H1 (cell line): ENCODE data around the gene MAST2.

Source experiments
- ATF2 ChIP-seq: IDR thresholded peaks from 2 replicates; pipeline ENCODE4 v1.6.1; 2012; ENCODE audit warnings: low read length, inconsistent platforms
- CEBPB ChIP-seq: IDR thresholded peaks from 2 replicates; pipeline ENCODE4 v1.6.1; 2012; ENCODE audit warnings: low read depth, low read length
- CREB1 ChIP-seq: IDR thresholded peaks from 2 replicates; pipeline ENCODE4 v1.6.1; 2012; ENCODE audit warnings: inconsistent platforms
- CTCF ChIP-seq, 3 experiments: IDR thresholded peaks; 1 replicate in 2 of 3; 2 replicates in 1 of 3; pipeline versions ENCODE4 v1.5.1 to v1.6.1; 2011; ENCODE audit warnings: low read length in 3 of 3, mild to moderate bottlenecking in 3 of 3, inconsistent platforms in 2 of 3, low read depth in 1 of 3, moderate library complexity in 1 of 3; ENCODE audit not compliant: insufficient read depth in 1 of 3; ENCODE audit errors: control extremely low read depth in 1 of 3
- E2F6 ChIP-seq: IDR thresholded peaks from 2 replicates; pipeline ENCODE4 v1.6.1; 2012; ENCODE audit warnings: inconsistent platforms
- EP300 ChIP-seq, 2 experiments: IDR thresholded peaks; 1 replicate in 1 of 2; 2 replicates in 1 of 2; pipeline ENCODE4 v1.6.1; 2011 to 2012; ENCODE audit warnings: low read depth in 2 of 2, low read length in 2 of 2, mild to moderate bottlenecking in 2 of 2, borderline replicate concordance in 1 of 2, inconsistent platforms in 1 of 2, moderate library complexity in 1 of 2
- KDM5A ChIP-seq: fragments of 200-600 bp; IDR thresholded peaks from 2 replicates; pipeline ENCODE4 v1.7.1; 2012; ENCODE audit warnings: mild to moderate bottlenecking, low read length, inconsistent platforms, mixed read lengths
- MAX ChIP-seq: IDR thresholded peaks from 2 replicates; pipeline ENCODE4 v1.6.1; 2012; ENCODE audit warnings: inconsistent platforms
- POLR2A ChIP-seq, 2 experiments: IDR thresholded peaks; 1 replicate in 1 of 2; 2 replicates in 1 of 2; pipeline ENCODE4 v1.6.1; 2011; ENCODE audit warnings: low read depth in 2 of 2, low read length in 2 of 2, mild to moderate bottlenecking in 2 of 2; ENCODE audit errors: control extremely low read depth in 1 of 2
- TAF1 ChIP-seq: IDR thresholded peaks from 2 replicates; pipeline ENCODE4 v1.6.1; 2011; ENCODE audit warnings: mild to moderate bottlenecking, low read depth, low read length
- USF2 ChIP-seq: IDR thresholded peaks from 2 replicates; pipeline ENCODE4 v1.6.1; 2011; ENCODE audit warnings: low read length, improper control_type of control experiment

GRCh38 chr1:45914836-45915235 lies 111.4 kb downstream of the MAST2 start:
- TF ChIP-seq ATF2 (no peak), EP300 (IDR thresholded peaks at IDR 0.05; ENCODE audit: borderline replicate concordance in 1 of 2, low read depth in 2 of 2, low read length in 2 of 2) (no peak), POLR2A (IDR thresholded peaks at IDR 0.05; ENCODE audit: control extremely low read depth in 1 of 2, low read depth in 2 of 2, low read length in 2 of 2) (no peak), TAF1 (no peak), MAX (no peak), CREB1 (no peak), CTCF (IDR thresholded peaks at IDR 0.05; ENCODE audit: control extremely low read depth in 1 of 3, insufficient read depth in 1 of 3, low read depth in 1 of 3, low read length in 3 of 3) (no peak), USF2 (no peak), CEBPB (no peak), KDM5A (no peak), E2F6 (no peak)
